Stimulated activated CD4-positive, alpha-beta T cell treated with anti-CD3 and anti-CD28 coated beads, TNF-alpha, amount 100 ng/mL, for 48 hours (primary cell): ENCODE results near the gene HPX.
"Not testable (repeated sequence)": the region's sequence is repeated elsewhere in the genome, so short reads cannot be mapped to it uniquely, and the experiment has no call there.

Experiments
- DNase-seq, 3 donors: peaks; one replicate each; pipeline ENCODE4 v3.0.0-alpha.2; 2020; ENCODE audit warnings: low read depth in 3 of 3

Gene HPX

DNA sequence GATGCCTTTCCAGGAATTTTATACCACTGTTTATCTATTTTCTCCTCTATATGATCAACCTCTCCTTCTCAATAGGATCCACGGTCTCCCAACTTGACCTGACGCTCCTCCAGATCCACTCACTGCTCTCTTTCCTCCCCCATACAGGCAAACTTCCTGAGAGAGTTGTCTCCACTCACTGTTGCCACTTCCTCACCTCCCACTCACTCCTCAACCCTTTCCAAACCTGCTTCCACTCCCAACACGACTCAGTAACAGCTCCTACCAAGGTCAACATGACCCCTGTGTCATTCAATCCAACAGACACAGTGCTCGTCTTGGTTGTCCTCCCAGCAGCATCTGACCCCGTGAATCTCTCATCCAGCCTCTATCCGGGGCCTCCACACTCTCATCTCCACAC, 25.0 kb downstream of the HPX start:
- no peak for DNase-seq

DNA sequence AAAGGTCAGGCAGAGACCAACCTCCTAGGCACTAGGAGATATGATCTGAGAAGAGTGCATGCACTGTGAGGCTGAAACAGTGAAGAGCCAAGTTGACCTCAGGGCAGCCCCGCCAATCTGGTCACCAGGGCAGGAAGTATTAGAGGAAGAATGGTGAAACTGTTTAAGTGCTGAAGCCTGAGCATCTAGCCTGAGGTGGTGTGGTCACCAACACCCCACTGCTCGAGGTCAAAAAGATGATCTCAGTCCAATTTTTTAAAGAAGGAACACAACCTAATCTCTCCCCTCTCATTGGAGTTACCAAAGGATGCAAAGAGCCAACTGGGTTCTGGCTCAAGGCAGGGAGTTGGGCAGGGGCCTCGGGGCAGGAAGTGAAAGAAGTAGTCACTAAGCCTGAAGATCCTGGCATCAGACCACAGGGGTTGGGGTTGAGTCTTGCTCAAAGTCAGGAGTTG, 25.9 kb downstream of the HPX start:
- no peak for DNase-seq

DNA sequence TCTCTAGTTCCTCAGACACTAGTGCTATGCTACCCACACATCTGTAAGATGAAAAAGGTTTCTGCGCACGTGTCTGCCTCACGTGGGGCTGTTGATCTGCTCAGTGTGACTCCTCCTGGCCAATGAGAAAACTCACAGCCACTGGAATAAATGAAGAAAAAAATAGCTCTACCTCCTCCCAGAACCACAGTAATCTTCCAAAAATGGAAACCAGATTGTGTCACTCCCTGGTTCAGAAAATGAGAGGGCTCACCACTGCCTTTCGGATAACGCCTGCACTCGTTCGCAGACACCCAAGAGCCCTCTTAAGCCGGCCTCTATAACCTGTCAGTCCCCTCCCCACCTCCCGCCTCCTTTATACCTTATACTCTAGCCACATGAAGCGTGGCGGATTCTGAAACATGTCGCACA, 27.0 kb downstream of the HPX start:
- DNase-seq = peak in 1 of 3 donors; percentile 64

DNA sequence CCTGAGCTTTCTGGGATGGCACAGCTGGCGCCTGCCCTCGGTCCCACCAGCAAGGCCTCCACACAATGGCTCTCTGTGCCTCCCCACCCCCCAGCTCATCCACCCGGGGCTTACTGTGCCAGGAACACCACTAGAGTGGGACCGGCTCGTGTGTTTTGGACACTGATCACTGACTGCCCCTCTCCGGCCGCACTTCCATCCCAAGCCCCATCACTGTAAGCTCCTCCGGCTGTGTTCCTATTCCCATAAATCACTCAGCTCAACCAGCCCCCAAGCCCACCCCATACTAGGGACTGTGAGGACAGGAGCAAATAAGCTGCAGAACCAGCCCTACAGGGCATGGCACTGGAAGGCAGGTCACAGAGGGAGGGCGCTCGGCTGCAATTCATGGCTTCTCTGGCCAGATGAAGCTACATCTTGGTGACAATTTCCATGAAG, 29.2 kb downstream of the HPX start:
- DNase-seq = no peak

DNA sequence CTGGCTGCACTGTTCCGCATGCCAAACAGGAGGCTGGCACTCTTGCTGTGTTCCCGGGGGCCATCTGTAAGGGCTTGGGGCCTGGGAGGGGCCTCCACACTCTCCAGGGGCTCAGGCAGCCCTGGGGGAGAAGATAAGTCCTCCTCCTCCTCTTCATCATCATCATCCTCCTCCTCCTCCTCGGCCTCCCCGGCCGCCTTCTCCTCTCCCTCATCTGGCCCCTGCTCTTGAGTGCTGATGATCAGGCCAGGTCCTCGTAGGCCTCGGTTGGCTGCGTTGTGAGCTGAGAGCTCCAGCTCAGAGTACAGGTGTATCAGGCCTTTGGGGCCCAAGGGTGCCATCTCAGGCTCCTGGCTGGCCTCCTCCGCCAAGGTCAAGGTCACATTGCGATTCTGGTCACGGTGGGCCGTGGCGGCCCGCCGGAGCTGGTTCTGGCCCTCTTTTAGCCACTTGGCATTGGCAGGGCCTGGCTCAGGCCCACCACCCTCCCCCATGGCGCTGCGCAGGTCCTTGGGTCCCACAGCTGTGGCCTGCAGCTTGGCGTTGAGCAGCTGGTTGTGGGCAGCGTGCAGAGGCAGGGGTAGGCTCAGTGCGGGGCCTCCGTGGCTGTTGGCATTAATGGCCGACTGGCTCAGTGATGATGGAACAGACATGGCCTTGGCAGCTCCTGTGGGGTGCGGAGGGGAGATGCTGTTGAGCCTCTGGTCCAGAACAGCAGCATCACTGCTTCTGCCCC, 29.9 kb downstream of the HPX start:
- no peak for DNase-seq

DNA sequence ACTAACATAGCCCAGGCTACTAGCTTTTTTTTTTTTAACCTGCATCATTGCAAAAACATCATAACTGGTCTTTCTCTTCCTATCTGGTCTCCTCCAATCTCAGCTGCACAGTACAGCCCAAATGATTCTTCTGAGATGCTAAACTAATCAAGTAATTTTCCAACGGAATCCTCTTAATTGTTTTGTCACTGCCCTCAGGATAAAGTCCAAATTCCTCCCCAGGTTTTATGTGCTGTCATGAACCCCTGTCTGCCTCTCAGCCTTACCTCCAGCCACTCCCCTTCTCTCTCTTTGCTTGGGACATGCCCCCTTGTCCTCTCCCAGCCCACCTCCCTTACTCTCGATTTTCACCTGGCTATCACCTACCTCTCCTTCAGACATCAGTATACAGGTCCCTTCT, 34.4 kb downstream of the HPX start:
- DNase-seq = no peak

DNA sequence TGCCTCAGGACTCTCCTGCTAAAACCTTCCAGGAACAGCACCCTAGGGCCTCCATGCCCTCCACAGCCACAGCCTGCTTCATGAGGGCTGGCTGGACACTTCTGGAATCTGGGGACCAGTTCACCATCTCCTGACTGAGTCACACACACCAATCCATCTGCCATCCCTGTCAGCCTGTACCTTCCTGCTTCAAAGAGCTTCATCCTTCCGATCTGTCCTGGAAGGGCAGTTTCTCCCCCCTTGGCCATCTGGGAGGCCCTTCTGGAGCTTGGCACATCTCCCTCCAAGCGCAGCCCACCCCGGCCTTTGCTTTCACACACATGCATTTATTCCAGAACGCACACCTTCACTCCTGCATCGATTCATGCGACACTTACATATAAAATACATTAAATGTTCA, 34.9 kb downstream of the HPX start:
- no peak for DNase-seq

DNA sequence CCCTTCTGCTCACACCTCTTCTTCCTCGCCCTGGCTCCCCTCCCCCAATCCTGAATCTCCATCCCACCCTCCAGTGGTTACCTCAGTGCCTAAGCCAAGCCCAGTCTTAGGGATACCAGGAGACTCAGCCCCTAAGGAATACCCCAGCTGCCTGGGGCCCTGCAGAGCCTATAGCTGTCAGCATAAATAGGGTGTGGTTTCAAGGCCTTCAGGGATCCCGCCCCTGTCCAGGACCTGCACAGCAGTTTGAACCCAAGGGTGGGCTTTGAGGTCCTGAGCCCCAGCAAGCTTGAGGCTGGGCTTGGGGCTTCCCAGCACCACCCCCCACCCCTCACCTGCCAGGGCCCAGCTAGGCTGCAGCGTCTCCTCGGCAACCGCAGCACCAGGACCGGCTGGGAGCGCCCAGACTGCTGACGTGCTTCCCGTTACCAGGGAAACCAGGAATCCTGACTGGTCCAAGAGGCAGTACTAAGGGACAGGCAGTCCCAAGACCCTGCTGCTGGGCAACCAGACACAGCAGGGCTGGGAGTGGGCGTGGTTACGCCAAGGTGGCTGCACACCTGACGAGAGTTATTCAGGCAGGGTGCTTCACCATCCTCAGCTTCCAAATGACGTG, 35.6 kb downstream of the HPX start:
- DNase-seq = no peak

DNA sequence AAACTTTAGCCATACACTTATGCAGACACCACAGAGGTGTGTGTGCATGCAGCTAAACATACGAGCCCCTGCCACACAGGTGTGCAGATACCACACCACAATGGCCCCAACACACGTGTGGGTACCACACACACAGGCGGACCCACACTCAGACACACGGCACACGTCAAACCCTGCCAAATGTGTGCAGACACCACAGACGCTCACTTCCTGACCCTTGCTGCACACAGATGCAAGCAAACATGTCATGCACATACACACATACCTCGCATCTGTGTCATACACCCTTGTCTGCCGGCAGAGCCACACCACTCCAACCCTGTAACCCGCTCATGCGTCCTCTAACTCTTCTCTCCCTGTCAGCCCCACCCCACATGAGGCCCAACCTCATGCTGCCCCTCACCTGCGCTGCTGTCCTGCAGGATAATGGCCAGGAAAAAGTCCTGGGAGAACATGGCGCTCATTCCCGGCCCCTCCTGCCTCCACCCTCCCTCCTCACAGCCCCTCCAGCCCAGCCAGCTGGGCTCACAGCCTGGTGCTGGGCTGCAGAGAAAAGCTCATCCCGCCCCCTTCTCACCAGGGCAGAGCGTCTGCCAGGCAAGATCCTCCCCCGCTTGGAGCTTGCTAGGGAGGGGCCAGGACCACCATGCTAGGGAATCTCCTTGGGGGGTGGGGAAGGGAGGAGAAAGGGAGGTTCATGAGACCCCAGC, 36.3 kb downstream of the HPX start:
- DNase-seq = no peak

DNA sequence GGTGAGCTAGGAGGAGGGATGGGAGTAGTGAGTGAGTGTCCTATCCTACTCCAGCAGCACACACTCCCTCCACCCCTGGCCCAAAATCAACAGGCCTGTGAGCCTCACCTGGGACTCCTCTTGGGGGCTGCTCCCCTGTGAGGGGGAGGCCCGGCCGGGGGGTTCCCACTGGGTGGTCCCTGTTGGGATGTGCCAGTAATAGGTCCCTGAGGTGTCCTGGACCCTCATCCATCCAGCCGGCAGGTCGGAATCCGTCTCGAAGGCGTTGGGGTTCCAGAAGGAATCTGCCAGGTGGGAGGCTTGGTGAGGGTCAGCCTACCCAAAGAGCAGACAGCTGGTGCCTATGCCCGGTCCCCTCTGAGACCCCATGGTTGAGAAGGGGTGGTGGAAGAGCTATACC, 37.2 kb downstream of the HPX start:
- DNase-seq = no peak

DNA sequence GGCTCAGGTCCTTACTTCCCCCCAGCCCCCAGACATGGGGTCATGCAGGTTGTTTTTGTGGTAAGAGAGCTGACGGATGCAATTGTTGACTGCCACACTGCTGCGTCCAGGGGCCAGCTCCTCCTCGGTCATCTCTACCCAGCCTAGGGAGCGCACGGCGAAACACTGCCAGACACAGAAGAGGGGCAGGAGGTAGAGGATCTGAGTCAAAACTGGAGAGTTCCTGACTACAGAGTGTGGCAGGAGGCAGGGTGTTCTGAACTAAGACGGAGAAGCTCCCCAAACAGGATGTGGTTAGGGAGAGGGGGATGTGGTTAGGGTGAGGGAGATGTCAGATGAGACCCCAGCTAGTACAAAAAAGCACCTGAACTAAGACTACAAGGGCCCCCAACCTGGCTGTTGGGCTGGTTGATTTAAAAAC, 38.2 kb downstream of the HPX start:
- peak in 1 of 3 donors; percentile 48 for DNase-seq

DNA sequence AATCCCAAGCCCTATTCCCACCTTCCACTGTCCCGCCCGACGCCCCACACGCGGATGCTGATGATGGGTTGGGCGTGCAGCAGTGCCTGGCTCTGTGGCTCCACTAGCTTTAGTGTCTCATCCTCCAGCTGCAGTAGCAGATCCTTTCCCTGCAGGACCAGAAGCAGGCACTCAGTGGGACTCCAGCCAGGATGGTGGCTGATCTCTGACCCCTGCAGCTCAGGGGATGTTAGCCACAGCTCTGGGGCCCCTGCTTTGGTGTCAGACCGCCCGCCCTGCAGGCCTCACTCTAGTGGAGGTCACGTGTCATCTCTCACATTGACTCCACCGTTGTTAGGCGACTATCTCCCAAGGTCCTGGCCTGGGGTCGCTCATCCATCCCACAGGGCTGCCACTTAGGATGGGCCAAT, 38.7 kb downstream of the HPX start:
- DNase-seq = no peak

DNA sequence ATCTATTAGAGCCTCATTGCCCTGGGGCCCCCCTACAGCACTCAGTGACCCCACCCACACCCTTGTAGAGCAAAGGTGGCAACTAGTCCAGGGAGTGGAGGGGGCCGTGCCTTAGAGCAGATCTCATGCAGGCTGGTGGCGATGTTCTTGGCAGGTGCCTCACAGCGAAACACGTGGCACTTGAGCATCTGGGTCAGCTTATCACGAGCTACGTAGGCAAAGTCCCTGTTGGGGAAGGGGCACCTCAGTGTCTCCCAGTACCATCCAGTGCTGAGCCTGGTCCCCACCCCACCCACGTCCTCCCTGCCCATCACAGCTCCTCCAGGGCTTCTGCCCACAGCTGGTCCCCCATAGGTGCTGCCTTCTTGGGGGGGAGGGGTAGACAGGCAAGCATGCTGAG, 39.3 kb downstream of the HPX start:
- DNase-seq = no peak

DNA sequence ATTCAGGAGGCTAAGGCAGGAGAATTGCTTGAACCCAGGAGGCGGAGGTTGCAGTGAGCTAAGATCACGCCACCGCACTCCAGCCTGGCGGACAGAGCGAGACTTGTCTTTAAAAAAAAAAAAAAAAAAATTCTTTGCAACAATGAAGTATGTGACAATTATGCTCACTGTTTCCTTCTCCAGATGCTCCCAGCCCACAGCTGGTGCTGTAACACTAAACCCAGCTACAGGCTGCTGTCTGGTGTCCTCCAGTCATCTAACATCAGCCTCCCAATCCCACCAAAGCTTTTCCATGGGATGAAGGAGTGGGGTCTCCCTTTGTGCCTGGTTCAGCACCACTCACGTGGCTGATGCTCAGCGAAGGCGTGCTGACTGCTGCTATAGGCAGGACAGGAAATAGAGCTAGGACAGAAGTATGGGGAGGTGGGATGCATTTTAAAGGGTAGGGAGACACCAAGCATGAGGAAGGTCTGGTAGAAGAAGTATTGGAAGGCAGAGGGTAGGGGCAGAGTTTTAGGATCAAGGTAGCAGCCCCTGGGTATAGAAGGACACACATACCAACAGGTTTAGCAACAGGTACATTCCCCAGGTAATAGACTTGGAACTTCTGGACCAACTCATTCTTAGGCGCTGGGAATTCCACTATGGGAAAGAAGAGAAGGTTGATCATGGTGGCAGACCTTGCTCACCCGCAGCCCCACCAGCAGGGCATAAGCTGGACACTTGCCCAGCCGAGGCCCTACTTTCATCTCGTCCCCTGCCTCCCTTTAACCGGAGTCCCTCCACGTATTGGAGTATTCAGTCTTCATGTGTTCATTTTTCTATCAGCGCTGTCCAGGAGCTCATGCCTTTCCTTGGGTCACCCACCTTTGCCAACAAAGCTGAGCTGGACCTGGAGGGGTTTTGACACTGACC, 40.1 kb downstream of the HPX start:
- DNase-seq = no peak

DNA sequence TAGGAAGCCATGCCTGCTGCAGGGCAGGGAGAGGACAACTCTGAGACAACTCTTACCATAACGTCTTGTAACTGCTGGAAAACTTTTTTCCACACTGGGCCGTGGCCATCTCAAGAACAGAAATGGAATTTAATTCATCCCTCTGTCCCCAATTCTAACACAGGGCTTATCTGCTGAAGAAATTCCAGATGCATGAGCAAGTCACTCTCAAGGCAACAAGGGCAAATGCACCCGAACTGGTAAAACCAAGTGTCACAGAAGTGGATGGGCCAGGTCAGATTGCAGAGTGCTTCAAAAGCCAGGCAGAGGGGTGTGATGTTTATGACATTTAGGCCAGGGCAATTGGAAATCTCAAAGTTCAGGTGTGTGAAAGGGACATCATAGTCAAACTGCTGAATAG, 43.2 kb downstream of the HPX start:
- DNase-seq = no peak

DNA sequence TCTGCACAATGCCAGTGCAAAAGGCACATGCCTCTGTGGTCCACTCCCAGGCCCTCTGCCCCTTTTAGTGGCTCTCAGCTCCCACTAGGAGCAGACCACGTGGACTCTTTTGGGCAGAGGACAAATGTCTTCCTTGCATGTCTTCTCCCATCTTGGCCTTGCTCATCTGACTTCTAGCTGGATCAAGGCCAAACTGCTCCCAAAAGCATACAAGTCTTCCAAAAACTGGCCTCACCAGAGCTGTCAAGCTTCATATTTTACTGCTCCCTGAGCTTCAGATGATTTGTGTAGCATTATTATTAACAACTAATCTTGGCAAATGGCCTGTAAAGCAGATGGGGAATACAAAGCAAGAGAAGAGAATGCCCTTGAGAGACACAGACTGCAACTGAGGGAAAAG, 43.6 kb downstream of the HPX start:
- no peak for DNase-seq

DNA sequence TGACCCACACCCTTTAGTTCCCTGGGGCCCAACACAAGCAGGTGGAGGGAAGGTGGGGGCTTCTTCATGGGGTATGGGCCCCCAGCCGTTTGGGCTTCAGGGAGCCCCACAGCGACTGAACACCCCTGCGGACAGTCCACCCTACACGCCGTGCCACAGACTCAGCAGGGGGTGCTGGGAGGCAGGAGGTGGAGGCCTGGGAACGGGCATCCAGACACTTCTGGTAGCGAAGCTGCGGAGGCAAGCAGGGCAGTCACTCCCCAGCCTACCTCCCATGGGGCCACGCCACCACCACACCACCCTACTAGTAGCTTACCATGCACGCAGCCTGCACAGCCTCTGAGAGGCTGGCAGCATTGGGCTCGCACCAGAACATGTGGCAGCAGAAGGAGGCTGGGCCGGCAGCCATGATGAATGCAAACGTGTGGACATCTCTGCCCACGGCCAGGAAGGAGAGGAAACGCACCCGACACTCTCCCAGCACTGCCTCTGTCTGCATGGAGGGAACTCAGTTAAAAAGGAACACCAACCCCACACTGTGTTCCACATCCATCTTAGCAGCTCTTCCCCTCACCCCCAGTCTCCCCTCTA, 45.2 kb downstream of the HPX start:
- no peak for DNase-seq

DNA sequence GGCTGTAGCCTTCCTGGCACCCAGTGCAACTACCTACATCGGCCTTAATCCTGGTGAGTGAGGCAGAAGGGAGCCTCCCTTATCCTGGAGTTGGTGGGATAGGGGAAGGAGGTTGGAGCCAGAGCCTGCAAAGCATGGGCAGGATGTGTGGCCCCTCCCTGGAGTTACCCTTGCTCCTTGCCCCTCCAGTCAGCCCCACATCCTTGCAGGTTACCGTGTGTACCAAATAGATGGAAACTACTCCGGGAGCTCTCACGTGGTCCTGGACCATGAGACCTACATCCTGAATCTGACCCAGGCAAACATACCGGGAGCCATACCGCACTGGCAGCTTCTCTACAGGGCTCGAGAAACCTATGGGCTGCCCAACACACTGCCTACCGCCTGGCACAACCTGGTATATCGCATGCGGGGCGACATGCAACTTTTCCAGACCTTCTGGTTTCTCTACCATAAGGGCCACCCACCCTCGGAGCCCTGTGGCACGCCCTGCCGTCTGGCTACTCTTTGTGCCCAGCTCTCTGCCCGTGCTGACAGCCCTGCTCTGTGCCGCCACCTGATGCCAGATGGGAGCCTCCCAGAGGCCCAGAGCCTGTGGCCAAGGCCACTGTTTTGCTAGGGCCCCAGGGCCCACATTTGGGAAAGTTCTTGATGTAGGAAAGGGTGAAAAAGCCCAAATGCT, 46.7 kb downstream of the HPX start:
- no peak for DNase-seq

DNA sequence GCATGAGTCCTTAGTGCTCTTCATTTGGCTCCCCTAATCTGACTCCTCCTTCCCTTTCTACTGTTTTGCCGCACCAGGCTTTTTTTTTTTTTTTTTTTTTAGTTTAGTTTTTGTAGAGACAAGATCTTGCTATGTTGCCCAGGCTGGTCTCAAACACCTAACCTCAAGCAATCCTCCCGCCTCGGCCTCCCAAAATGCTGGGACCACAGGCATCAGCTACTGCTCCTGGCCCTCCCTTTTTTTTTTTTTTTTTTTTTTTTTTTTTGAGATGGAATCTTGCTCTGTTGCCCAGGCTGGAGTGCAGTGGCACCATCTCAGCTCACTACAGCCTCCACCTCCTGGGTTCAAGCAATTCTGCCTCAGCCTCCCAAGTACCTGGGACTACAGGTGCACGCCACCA, 48.5 kb downstream of the HPX start:
- DNase-seq = not testable (repeated sequence)

DNA sequence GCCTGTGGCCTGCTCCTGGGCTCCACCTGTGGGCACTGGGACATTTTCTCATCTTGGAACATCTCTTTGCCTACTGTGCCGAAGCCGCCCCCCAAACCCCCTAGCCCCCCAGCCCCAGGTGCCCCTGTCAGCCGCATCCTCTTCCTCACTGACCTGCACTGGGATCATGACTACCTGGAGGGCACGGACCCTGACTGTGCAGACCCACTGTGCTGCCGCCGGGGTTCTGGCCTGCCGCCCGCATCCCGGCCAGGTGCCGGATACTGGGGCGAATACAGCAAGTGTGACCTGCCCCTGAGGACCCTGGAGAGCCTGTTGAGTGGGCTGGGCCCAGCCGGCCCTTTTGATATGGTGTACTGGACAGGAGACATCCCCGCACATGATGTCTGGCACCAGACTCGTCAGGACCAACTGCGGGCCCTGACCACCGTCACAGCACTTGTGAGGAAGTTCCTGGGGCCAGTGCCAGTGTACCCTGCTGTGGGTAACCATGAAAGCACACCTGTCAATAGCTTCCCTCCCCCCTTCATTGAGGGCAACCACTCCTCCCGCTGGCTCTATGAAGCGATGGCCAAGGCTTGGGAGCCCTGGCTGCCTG, 49.2 kb downstream of the HPX start:
- no peak for DNase-seq
